ENCODE measurements around the gene SELENOO.

- TF ChIP-seq POLR2AphosphoS5 (IDR thresholded peaks at IDR 0.05; ENCODE audit: low read depth, low read length) (no peak), CTCF (IDR thresholded peaks at IDR 0.05 in 2 of 3, conservative IDR thresholded peaks at IDR 0.05 in 1 of 3; ENCODE audit: borderline replicate concordance in 1 of 3, insufficient read depth in 1 of 3, low read depth in 2 of 3, low read length in 2 of 3) (no peak), REST (IDR thresholded peaks at IDR 0.05; ENCODE audit: low read depth) (no peak), POLR2A (IDR thresholded peaks at IDR 0.05; ENCODE audit: borderline replicate concordance, extremely low read depth, insufficient read depth, insufficient read length) (no peak), EGR1 (IDR thresholded peaks at IDR 0.05; ENCODE audit: low read depth) (no peak)
Measured at GRCh38 chr22:50182176-50183081, 18.4 kb upstream of the SELENOO start.

Data from HCT116 (cell line).